Stimulated activated CD8-positive, alpha-beta memory T cell treated with anti-CD3 and anti-CD28 coated beads, Interleukin-15, amount 100 ng/mL, for 24 hours (primary cell): ENCODE measurements around the gene DIABLO.
"Not testable (repeated sequence)": the region's sequence is repeated elsewhere in the genome, so short reads cannot be mapped to it uniquely, and the experiment has no call there.

Experiments
- DNase-seq: peaks from one replicate; pipeline ENCODE4 v3.0.0-alpha.2; 2020; ENCODE audit warnings: low read depth

Gene DIABLO

DNA sequence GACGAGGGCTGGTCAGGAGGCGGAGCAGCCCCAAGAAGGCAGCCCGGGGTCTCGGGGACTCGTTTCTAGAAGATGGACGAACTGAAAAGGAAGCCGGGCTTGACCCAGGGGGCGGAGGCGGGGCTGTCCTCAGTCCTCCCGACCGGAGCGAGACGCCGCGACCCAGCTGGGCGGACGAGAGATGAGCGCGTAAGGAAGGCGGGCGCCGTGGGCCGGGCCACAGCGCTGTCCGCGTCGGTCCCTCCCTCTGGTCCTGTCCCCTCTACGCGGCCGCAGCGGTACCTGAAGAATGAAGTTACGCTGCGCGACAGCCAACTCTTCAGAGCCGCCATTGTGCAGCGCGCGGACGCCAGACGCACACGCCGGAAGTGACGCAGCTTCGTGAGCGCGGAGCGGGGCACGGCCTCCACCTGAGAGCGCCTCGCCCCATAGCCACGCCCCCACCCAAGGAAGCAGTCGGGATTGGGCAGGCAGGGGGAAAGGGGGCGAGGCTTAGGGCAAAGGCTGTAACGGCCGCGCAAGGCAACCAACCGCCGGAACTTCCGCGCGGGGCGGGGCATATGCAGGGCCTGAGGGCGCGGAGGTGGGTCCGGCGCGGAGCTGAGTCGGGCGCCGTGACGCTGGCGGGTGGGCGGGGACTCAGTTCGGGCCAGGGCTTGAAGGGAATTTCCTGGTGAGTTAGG, at the start of gene DIABLO:
Gene DIABLO (minus strand): TSS at position 370 of the 683 bp plus-strand sequence. CDS start 38 bp downstream, at position 332.
- peak; percentile 99 for DNase-seq

- DNase-seq: no peak
Observed at GRCh38 chr12:122275459-122275858, 49.6 kb upstream of the DIABLO start.

DNA sequence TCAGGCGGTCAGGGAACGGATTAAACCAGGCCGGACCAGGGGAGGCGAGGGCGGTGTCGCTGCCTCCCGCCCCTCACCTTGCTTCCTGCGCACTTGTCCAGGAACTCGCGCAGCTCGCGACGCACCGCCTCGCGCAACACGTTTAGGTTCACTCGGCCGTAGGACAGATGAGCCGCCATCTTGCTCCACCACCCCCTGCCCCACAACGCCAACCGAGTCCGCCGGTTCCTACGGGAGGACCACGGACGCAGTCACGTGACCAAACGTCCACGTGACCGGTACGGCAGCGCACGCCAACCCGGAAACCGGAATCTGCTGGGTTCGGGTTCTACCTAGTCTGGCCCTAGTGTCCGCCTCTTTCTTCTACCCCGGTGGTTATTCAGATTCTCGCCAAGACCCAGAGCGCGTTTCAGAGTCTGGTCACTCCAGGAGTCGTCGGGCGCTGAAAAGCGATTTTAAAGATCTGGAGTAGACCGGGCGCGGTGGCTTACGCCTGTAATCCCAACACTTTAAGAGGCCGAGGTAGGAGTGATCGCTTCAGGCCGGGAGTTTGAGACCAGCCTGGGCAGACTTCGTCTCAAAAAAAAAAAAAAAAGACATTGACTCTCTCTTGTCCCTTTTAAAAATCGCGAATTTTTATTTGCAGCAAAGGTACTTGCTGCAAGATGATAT, 40.5 kb upstream of the DIABLO start, which contains the start of gene VPS33A:
Gene VPS33A (minus strand): TSS at position 265 of the 672 bp plus-strand sequence. CDS start 86 bp downstream, at position 179.
- peak; percentile 91 for DNase-seq

DNA sequence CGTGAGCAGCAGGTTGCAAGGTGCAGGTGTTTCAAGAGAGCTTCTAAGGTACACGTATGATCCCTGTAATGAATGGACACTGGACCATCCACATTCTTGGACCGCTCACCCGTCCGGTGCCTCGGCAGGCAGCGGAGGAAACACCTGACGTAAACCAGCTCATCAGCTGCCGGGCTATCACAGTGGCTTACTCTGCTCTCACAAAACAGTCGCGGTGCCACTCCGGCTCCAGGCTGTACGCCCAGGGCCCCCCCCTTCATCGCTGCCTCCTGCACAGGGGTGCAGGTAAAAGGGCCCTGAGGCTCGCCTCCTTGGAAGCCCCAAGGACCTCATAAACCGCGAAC, 40.0 kb upstream of the DIABLO start:
- peak; percentile 6 for DNase-seq

DNA sequence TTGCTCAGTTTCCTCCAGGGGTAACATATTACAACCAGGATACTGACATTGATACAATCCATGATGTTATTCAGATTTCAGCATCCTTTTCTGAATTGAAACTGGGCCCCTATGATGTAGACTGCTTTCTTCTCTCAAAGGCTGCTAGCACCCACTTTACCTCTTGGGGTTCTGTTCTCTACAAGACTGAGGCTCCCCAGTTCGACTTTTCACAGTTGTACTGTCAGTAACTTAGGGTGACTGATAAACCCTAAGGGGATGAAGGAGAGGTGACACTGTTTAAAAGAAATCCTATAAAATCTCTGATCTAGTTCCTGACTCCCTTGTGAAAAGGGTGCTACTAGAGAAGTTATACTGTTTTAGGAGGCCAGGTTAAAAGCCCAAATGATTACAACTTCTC, 39.6 kb upstream of the DIABLO start:
- DNase-seq: no peak

GRCh38 chr12:122260735-122261134, 34.9 kb upstream of the DIABLO start:
- not testable (repeated sequence) for DNase-seq

- not testable (repeated sequence) for DNase-seq
Observed at GRCh38 chr12:122258939-122259338, 33.1 kb upstream of the DIABLO start.

- not testable (repeated sequence) for DNase-seq
Observed at GRCh38 chr12:122258462-122258861, 32.6 kb upstream of the DIABLO start.

DNA sequence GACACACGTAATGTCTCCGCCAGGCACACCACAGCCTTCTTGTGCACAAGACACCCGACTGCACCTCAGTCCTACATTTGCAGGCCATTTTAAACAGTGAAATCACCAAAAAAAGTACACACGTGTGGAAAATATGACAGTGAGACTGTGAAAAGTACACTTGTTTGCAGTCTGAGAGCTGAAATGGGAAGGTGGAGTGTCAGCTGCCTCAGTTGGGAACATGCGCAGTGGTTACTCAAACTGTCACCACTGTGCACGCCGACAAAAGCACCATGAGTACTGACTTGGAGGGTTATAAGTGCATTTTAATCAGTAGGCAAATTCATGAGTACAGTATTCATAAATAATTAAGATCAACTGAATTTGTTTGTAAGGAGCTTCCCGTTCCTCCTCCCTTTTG, 24.7 kb upstream of the DIABLO start:
- DNase-seq: no peak

GRCh38 chr12:122250047-122250446, 24.2 kb upstream of the DIABLO start:
- no peak for DNase-seq

GRCh38 chr12:122245553-122245952, 19.7 kb upstream of the DIABLO start:
- no peak for DNase-seq

- no peak for DNase-seq
Observed at GRCh38 chr12:122244565-122245371, 18.9 kb upstream of the DIABLO start.

DNA sequence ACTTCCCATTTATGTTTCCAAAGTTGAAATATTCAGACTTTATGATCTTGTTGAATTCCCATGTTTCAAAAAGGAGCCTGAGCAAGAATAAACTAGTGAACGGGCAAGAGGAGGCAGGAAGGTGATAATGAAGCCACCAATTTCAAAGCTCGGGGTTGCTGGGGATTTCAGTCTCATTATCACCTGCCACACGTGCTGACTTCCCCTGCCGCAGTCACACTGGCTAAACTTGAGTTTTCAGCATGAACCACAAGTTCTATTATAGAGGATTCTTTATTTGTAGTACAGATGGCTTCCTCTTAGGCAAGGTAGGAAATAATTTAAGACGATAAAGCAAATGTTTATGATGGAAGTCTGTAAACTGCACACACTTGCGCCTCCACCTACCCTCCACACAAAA, 18.1 kb upstream of the DIABLO start:
- DNase-seq: no peak

DNA sequence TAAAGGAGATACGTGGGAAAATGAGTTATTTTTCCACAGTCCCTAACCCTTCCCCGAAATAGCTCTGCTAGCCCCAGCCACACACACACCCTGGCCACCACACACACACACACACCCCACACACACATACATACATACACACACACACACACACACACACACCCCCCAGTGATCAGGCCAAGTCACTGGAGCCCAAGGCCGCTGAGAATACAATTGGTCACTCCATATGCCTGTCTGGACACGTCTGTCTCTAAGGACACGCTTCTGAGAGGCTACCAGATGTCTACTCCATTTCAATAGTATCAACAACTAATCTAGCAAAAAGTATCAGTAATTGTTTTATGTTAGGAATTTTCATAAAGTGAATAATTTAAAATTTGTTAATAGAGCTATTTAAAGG, 13.0 kb upstream of the DIABLO start:
- DNase-seq: no peak

DNA sequence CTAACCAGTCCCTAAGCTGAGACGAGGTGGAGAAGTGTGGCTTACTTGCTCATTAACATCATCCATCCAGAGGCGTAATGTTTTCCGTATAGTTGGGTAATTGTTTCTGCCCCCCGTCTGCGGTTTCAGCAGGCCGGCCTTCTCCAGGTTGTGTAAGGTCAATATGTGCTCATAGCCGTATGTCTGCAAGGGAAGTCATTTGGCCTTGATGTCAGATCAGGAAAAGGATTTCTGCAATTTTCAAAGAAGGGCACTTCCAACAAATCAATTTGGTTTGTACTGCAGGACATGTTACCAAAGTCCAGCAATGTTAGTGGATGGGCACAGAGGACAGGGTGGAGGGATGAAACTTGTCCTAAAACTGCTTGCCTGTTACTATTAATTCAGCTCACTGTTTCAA, 9.9 kb upstream of the DIABLO start:
- no peak for DNase-seq

DNA sequence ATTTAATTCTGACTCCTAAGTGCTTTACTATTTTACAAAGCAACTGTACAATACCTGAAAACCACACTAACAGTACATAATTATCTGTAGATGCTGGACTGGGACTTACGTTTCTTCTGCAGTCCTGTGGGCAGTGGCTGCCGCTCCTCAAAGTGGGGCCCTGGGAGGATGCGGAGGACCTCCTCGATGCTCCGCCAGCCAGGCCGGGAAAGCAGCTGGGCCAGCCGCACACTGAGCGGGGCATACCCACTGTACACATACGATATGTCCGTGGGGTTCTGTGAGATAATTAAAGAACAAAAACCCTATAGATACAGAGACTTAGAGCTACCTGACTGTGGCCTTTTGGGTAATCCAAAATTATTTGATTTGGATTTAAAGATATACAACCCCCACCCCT, 6.8 kb upstream of the DIABLO start:
- no peak for DNase-seq

GRCh38 chr12:122230798-122231197, 4.9 kb upstream of the DIABLO start:
- DNase-seq: no peak

DNA sequence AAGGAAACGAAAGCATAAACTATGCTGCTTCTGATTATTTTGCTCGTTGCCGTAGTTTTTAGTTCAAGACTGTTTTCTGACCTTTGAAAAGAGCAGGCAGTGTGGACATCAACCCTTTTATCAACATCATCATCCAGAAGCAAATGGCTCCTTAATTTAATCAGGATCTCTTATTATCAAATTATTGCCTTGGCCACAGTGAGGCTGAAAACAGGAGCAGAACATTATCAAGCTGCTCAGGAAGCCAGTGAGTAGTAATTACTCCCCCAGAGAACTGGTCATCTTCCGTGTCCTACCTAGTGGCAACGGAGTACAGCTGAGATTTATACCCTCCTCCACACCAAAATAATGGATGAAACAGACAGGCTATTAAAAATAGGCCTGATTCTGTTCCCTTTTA, 2.2 kb upstream of the DIABLO start:
- no peak for DNase-seq

DNA sequence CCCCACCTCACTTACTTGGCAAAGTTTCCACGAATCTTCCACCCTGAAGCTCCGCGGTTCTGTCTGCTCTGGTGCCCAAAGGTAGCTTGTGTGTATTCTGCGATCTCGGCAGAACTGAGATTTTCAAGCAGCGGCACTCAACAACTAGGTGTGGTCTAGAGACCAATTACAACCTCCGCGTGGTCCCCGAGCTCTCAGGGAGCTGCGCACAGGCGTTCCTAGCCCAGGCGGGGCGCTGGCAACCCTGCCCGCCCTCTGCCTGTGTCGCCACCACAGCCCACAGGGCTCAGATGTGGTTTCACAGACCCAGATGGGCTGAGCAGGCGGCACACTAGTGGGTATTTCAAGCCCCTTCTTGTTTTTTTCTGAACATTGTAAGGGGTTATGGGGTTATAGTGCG, 1.5 kb upstream of the DIABLO start:
- DNase-seq: no peak

DNA sequence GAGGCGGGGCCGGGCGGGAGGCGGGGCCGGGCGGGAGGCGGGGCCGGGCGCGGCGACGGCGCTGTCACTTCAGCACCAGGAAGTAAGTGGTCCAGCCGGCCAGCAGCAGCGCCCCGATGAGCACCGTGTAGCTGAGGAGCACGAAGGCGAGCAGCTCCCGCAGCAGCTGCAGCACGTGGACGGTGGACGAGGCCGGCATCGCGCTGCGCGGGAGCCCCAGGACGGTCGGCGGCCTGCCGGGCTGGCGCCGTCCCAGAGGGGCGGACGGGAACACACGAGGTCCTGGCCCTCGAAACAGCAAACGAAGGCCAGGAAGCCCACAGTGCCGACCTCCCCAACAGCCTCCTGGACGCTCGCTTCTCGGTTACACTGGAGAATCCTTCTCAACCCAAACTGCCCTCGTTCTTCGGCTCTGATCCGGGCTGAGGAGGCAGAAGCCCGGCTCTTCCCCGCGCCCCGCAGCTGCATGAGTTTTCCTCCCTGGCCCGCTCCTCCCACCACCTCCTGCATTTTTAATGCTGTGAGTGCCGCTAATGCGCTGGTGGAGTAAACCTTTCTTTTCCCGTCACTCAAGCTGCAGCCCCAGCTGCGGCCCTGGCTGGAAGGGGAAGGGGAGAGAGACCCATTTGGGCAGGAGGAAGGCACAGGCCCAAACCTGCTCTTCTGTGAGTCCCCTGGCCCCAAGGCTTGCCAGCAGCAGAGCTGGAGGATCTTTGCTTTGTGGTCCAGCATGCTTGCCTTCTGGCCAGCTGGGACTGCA, 694 bp upstream of the DIABLO start:
- DNase-seq: no peak

DNA sequence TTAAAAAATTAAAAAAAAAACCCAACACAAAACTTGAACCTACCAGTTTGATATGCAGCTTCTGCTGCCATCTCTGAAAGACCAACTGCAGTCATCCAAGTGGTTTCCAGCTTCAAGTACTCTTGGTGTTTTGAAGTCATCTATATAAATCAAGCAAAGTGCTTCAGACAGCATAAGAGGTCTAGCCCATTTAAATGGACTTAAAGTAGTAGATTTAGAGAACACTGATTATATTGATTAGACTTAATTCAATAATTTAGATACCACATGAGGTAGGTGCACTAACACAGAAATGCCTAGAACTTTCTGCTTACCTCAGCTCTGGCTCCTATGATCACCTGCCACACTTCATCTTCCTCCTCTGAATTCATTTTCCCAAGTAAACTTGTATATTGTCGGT, 9.4 kb downstream of the DIABLO start:
- no peak for DNase-seq

GRCh38 chr12:122215771-122216170, 10.1 kb downstream of the DIABLO start:
- no peak for DNase-seq
